Tibial artery (tissue), 4 donors: ENCODE results near the gene PIGV.
"Not testable (repeated sequence)": the region's sequence is repeated elsewhere in the genome, so short reads cannot be mapped to it uniquely, and the experiment has no call there.

Experiments
- DNase-seq, 2 donors: peaks; one replicate each; pipeline ENCODE4 v3.0.0-alpha.2; 2019
- H3K27ac ChIP-seq, 2 donors: fragments of 200-600 bp; sonication (generic) in 1 of 2; 1 replicate in 1 of 2; 2 replicates in 1 of 2; pipeline ENCODE4 v1.5.1; 2018 to 2019; ENCODE audit warnings: mild to moderate bottlenecking in 1 of 2
- H3K27me3 ChIP-seq, 2 donors: fragments of 200-600 bp; sonication (generic) in 1 of 2; one replicate each; pipeline versions ENCODE4 v1.5.1 to v1.6.0; 2016 to 2019
- H3K36me3 ChIP-seq, 3 donors: fragments of 200-600 bp; sonication (generic) in 2 of 3; one replicate each; pipeline ENCODE4 v1.5.1; 2016 to 2019; ENCODE audit warnings: mild to moderate bottlenecking in 2 of 3
- H3K4me1 ChIP-seq, 4 donors: fragments of 200-600 bp; sonication (generic) in 2 of 4; 1 replicate in 3 of 4; 2 replicates in 1 of 4; pipeline ENCODE4 v1.5.1; 2016 to 2019
- H3K4me3 ChIP-seq, 2 donors: fragments of 200-600 bp; sonication (generic) in 1 of 2; 1 replicate in 1 of 2; 2 replicates in 1 of 2; pipeline ENCODE4 v1.5.1; 2018 to 2019; ENCODE audit warnings: mild to moderate bottlenecking in 2 of 2
- H3K9me3 ChIP-seq, 3 donors: fragments of 200-600 bp; sonication (generic) in 1 of 3; one replicate each; pipeline ENCODE4 v1.5.1; 2016 to 2019
- intact Hi-C: fragments of 100-400 bp; cut with DNase I; formaldehyde crosslinking; loops from one replicate; pipeline ENCODE4 v1.15.0; 2023; ENCODE audit warnings: low total_unique reads
- TF ChIP-seq, protein P1 (sequence below), 2 experiments: fragments of 200-600 bp in 1 of 2; fragments of 450-650 bp in 1 of 2; IDR thresholded peaks; one replicate each; pipeline ENCODE4 v1.5.1; 2017 to 2019; ENCODE audit warnings: antibody characterized with exemption in 2 of 2, mild to moderate bottlenecking in 1 of 2, moderate library complexity in 1 of 2

Gene PIGV

DNA sequence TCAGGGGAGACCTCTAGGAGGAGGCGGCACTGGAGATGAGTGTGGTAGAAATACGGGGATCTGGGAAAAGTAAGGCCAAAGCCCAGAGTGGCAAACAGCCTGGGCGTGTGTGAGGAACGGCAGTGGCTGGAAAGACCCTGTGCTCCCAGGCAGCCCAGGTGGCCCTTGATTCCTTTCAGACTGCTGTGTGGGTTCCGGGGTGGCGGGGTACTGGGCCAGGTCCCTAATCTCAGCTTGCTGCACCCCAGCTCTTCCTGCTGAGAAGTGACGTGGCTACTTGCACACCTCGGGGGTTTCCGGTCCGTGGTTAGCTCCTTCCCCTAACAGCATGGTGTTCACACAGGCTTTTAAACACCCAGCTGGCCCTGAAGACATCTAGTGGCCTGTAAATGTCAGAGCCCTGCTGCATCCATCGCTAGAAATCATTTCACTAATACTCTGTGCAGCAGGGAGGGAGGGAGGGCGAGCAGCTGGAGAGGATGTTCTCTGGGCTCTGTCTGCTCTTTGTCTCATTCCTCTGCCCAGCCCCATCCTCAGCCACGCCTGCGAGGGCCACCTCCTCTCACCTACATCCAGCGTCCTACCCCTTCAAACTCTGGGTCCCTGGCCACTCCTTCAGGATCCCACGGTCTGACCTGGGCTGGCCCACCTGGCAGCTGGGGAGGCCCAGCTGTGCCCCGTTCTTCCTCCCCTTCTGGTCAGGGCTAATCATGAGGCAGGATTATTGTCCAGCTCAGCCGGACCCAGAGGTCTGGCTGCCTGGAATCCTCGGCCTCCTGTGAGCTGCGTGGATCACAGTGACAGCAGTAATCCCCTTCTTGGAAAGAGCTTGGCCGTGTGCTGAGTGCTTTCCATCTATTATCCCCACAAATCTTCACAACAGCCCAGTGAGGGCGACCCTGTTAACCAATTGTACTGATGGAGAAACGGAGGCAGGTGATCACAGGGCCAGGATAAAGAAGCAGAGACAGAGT, 46.0 kb downstream of the PIGV start:
- Histone ChIP-seq H3K27ac (no peak overlapping the region), H3K9me3 (no peaks in the 10 kb centered on the region), H3K4me3 (no peak overlapping the region), H3K4me1 (peaks cover 0 to 10% (median 5%) of the 10 kb centered on the region in 4 donors), H3K27me3 (no peaks in the 10 kb centered on the region), H3K36me3 (peaks cover 35 to 74% (median 44%) of the 10 kb centered on the region in 3 donors)
- no peak for DNase-seq
- TF ChIP-seq, protein P1, sequence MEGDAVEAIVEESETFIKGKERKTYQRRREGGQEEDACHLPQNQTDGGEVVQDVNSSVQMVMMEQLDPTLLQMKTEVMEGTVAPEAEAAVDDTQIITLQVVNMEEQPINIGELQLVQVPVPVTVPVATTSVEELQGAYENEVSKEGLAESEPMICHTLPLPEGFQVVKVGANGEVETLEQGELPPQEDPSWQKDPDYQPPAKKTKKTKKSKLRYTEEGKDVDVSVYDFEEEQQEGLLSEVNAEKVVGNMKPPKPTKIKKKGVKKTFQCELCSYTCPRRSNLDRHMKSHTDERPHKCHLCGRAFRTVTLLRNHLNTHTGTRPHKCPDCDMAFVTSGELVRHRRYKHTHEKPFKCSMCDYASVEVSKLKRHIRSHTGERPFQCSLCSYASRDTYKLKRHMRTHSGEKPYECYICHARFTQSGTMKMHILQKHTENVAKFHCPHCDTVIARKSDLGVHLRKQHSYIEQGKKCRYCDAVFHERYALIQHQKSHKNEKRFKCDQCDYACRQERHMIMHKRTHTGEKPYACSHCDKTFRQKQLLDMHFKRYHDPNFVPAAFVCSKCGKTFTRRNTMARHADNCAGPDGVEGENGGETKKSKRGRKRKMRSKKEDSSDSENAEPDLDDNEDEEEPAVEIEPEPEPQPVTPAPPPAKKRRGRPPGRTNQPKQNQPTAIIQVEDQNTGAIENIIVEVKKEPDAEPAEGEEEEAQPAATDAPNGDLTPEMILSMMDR (IDR thresholded peaks at IDR 0.05), result no peak
- intact Hi-C loops, result no loop called here

DNA sequence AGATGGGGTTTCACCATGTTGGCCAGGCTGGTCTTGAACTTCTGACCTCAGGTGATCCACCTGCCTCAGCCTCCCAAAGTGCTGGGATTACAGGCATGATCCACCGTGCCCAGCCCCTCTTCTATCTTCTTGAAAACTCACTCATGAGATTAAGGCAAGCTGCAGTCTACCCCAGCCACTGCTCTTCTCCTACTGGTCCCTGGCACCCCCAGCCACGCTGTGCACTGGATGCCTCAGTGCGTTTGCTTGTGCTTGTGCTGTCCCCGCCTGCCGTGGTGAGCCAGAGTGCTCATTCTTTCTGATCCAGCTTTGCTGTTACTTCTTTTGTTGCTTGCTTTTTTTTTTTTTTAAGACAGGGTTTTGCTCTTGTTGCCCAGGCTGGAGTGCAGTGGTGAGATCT, 49.9 kb downstream of the PIGV start:
- peaks cover 44 to 91% (median 51%) of the 10 kb centered on the region in 3 donors for H3K36me3 ChIP-seq
- H3K27ac ChIP-seq, intact Hi-C loops, H3K9me3 ChIP-seq, H3K27me3 ChIP-seq, DNase-seq, H3K4me3 ChIP-seq, H3K4me1 ChIP-seq: not testable (repeated sequence)

DNA sequence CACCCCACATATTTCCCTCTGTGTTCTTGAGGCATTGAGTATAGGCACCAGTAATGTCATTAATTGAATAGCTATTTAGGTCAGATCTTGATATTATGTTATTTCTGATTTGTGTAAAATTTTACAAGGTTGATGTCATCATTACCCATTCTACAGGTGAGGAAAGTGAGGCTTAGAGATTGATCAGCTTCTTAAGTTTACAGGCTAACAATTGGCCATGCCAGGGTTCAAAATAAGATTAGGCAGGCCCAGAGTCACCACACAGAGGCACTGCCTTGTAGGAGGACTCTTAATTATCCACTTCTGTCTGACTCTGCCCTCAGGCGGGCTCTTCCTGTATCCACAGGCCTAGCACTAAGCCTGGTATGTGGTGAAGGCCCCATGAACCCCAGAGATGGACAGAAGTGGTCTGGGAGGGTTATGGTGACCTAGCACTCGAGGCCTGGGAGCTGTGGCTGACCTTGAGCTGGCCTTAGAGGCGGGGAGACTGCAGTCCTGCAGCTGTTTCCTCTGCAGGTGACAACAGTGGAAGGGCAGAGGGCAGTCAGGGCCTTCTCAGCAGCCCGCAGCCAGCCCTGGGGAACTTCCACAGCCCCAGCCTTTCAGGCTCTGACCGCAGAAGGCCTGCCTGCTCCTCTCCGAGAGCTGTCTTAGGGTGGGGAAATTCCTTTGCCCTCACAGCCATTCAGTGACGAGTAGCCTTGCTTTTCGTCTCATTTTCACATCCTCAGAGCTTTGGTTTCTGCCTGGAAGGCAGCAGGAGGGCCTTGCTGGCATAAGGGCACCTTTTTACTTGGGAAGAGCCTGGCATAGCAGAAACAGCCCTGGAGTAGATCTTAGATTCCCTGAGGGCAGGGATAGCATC, 51.0 kb downstream of the PIGV start:
- Histone ChIP-seq H3K27me3 (no peaks in the 10 kb centered on the region), H3K36me3 (peaks cover 42 to 91% (median 50%) of the 10 kb centered on the region in 3 donors), H3K27ac (no peak overlapping the region), H3K9me3 (no peaks in the 10 kb centered on the region), H3K4me3 (no peak overlapping the region), H3K4me1 (no peaks in the 10 kb centered on the region)
- no peak for DNase-seq
- intact Hi-C loops, result no loop called here
- TF ChIP-seq, protein P1 (IDR thresholded peaks at IDR 0.05), result no peak

DNA sequence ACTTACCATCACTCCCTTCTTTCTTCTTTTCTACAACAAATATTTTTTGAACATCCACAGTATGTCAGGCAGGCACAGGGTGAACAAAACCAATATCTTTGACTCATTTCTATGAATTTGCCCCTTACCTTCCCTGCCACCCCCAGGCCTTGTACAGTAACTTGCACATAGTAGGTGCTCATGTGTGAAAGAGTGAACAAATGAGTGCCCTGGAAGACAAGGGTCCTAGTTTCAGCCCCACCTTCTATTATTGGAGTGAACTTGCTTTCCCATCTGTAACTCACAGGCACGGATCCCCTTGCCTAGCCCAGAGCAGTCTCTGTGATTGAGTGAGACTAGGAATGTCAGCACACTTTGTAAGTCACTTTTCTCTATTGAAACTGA, 51.6 kb downstream of the PIGV start:
- no peaks in the 10 kb centered on the region for H3K27me3 ChIP-seq
- no peaks in the 10 kb centered on the region for H3K4me1 ChIP-seq
- TF ChIP-seq, protein P1 (IDR thresholded peaks at IDR 0.05), result no peak
- H3K27ac ChIP-seq, result no peak overlapping the region
- DNase-seq, result no peak
- intact Hi-C loops, result no loop called here
- H3K4me3 ChIP-seq, result no peak overlapping the region
- no peaks in the 10 kb centered on the region for H3K9me3 ChIP-seq
- H3K36me3 ChIP-seq, result peaks cover 38 to 91% (median 48%) of the 10 kb centered on the region in 3 donors

DNA sequence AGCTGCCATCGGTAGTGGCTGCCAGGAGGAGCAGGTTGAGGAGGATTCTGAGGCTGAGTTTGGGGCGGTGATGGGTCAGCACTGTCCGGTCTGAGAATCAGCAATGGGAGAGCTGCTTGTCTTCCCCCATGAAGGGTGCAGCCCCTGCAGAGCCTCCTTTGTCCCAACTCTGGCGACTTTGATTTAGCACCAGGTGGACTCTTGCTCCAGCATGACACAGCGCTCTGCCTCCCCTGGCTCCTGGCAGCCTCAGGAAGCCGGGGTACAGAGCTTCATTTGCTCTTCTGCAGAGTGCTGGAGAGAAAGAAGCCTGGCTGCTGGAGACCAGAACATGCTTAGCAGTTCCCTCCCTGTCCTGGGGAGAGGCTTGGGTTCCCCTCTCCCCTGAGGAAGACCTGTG, 52.0 kb downstream of the PIGV start:
- H3K36me3 ChIP-seq, result peaks cover 34 to 88% (median 43%) of the 10 kb centered on the region in 3 donors
- H3K9me3 ChIP-seq, result no peaks in the 10 kb centered on the region
- TF ChIP-seq, protein P1 (IDR thresholded peaks at IDR 0.05), result no peak
- H3K27ac ChIP-seq, result no peak overlapping the region
- no peak overlapping the region for H3K4me3 ChIP-seq
- no peaks in the 10 kb centered on the region for H3K27me3 ChIP-seq
- no peaks in the 10 kb centered on the region for H3K4me1 ChIP-seq
- intact Hi-C loops, result no loop called here
- no peak for DNase-seq
